ENCODE data around the gene RPH3AL.

- TF ChIP-seq EZH2phosphoT487 (IDR thresholded peaks at IDR 0.05; ENCODE audit: borderline replicate concordance, low read length) = no peak
- TF ChIP-seq, protein P1, sequence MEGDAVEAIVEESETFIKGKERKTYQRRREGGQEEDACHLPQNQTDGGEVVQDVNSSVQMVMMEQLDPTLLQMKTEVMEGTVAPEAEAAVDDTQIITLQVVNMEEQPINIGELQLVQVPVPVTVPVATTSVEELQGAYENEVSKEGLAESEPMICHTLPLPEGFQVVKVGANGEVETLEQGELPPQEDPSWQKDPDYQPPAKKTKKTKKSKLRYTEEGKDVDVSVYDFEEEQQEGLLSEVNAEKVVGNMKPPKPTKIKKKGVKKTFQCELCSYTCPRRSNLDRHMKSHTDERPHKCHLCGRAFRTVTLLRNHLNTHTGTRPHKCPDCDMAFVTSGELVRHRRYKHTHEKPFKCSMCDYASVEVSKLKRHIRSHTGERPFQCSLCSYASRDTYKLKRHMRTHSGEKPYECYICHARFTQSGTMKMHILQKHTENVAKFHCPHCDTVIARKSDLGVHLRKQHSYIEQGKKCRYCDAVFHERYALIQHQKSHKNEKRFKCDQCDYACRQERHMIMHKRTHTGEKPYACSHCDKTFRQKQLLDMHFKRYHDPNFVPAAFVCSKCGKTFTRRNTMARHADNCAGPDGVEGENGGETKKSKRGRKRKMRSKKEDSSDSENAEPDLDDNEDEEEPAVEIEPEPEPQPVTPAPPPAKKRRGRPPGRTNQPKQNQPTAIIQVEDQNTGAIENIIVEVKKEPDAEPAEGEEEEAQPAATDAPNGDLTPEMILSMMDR (conservative IDR thresholded peaks at IDR 0.05; ENCODE audit: low read depth, low read length) = no peak
Observed at GRCh38 chr17:266701-267667, 85.6 kb downstream of the RPH3AL start.

Data from PC-3 (cell line).